Measurements from ENCODE around the gene TEX35. TPM values are rescaled to one million over a fixed set of nuclear protein-coding genes. Genes with fewer than 3 reads are reported as not detected.
"Not testable (repeated sequence)": the region's sequence is repeated elsewhere in the genome, so short reads cannot be mapped to it uniquely, and the experiment has no call there.

The TEX35 gene
- total and polyA plus RNA-seq, 11 donors: not detected

DNA sequence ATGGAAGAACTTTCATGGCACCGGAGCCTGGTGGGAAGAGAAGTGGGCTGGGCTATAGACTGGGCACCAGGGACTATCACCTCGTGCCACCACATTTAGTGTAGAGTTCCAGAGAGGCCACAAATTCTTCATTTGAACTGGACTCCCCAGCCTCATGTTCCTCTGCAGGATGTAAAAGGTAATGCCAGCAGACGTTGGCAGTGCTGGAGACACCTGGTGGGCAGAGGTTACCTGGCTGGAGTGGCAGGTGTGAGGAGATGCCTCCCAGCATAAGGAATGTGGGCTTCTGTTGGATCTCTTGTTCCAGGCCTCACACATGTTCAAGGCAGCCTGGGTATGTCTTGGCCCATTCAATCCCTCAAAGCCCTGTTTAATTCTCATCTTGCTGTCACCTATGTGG is 35.2 kb downstream of the TEX35 start:
- no peaks in the 10 kb centered on the region for H3K9me3 ChIP-seq
- intact Hi-C loops (cut with DNase I): loop anchor here in 1 of 10 donors (10.0 kb wide), 1 partner anchor 817 kb away; the partner anchor contains the start of gene AXDND1
- H3K4me3 ChIP-seq: no peak overlapping the region
- TF ChIP-seq POLR2A (IDR thresholded peaks at IDR 0.05): no peak
- TF ChIP-seq, protein P1, sequence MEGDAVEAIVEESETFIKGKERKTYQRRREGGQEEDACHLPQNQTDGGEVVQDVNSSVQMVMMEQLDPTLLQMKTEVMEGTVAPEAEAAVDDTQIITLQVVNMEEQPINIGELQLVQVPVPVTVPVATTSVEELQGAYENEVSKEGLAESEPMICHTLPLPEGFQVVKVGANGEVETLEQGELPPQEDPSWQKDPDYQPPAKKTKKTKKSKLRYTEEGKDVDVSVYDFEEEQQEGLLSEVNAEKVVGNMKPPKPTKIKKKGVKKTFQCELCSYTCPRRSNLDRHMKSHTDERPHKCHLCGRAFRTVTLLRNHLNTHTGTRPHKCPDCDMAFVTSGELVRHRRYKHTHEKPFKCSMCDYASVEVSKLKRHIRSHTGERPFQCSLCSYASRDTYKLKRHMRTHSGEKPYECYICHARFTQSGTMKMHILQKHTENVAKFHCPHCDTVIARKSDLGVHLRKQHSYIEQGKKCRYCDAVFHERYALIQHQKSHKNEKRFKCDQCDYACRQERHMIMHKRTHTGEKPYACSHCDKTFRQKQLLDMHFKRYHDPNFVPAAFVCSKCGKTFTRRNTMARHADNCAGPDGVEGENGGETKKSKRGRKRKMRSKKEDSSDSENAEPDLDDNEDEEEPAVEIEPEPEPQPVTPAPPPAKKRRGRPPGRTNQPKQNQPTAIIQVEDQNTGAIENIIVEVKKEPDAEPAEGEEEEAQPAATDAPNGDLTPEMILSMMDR (IDR thresholded peaks at IDR 0.05): no peak
- H3K36me3 ChIP-seq: peaks cover 0 to 9% (median 0%) of the 10 kb centered on the region in 9 donors
- no peak for DNase-seq
- no peak for ATAC-seq
- 92 to 100% (median 96%) methylated on average over 3 of the region's 3 CpGs for WGBS, 4 donors
- H3K4me1 ChIP-seq: peaks cover 0 to 10% (median 2%) of the 10 kb centered on the region in 12 donors
- no peaks in the 10 kb centered on the region for H3K27me3 ChIP-seq
- no peak overlapping the region for H3K27ac ChIP-seq

DNA sequence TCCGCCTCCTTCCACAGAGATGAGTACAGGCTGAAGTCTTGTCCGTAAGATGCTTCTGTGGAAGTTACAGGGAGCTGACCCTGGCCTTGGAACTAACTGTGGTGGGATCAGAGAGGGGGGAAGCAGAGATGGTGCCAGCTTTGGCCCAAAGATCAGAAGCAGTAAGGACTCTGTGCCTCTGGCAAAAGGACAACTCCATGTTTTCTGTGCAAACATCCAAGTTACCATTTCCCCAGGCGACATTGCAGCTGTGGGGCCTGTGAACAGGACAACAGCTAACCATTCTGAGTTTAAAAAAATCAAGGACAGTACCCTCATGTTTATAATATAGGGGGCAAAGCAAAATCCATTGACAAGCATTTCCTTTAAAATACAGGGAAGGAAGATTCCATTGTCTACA is 38.4 kb downstream of the TEX35 start:
- TF ChIP-seq, protein P1 (IDR thresholded peaks at IDR 0.05): no peak
- no peak for TF ChIP-seq POLR2A (IDR thresholded peaks at IDR 0.05)

DNA sequence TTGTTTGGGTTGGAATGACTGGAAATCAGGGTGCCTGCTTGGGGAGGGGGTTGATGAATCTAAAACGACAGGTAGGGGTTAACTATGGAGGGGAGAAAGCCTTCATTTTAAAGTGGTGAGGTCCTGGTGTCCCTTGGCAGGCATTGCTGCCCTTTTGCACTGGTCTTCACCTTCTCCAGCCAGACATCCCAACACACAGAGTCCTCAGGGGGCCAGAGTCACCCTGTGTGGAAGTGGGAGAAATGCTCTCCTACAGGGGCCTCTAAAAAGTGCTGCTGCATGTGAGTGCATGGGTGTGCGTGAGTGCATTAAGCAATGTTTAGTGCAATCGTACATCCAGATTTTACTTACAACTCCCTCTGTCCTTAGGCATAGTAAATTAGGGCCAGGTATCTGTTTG is 39.0 kb downstream of the TEX35 start:
- intact Hi-C loops (cut with DNase I): no loop called here
- peaks cover 0 to 12% (median 0%) of the 10 kb centered on the region in 12 donors for H3K9me3 ChIP-seq
- H3K27ac ChIP-seq: no peak overlapping the region
- no peaks in the 10 kb centered on the region for H3K4me1 ChIP-seq
- no peak for TF ChIP-seq POLR2A (IDR thresholded peaks at IDR 0.05)
- TF ChIP-seq, protein P1 (IDR thresholded peaks at IDR 0.05): no peak
- 85 to 93% (median 89%) methylated on average over 3 of the region's 3 CpGs for WGBS, 4 donors
- no peaks in the 10 kb centered on the region for H3K27me3 ChIP-seq
- ATAC-seq (no peak), DNase-seq (no peak)
- peaks cover 0 to 3% (median 0%) of the 10 kb centered on the region in 9 donors for H3K36me3 ChIP-seq
- no peak overlapping the region for H3K4me3 ChIP-seq

More for the DNA sequence above, 38.4 kb downstream of the TEX35 start:
- no peaks in the 10 kb centered on the region for H3K27me3 ChIP-seq
- no peak for ATAC-seq
- intact Hi-C loops (cut with DNase I): no loop called here
- H3K4me1 ChIP-seq: no peaks in the 10 kb centered on the region
- H3K4me3 ChIP-seq: no peak overlapping the region
- H3K9me3 ChIP-seq: peaks cover 0 to 12% (median 0%) of the 10 kb centered on the region in 12 donors
- no peak for DNase-seq
- WGBS, 4 donors: 62 to 83% (median 72%) methylated on average over 3 of the region's 3 CpGs
- no peak overlapping the region for H3K27ac ChIP-seq
- peaks cover 0 to 9% (median 0%) of the 10 kb centered on the region in 9 donors for H3K36me3 ChIP-seq

DNA sequence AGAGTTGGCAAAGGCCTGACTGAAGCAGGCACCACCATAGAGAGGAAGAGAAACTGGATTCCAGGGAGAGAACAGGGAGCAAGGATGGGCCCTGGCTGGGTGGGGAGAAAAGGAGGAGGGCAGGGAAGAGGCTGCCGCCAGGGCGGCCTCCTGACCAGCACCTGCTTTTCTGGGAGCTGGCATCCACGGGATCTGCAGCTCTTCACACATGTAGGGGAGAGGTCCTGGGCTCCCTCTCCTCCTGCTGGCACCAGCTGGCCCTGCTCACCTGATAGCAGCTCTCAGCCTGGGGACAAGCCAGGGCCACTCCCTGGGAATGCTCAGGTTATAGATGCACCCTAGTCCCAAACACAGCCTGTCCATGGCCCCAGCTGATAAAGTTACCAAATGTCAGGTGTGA is 39.9 kb downstream of the TEX35 start:
- ATAC-seq (no peak), DNase-seq (no peak)
- peaks cover 0 to 12% (median 0%) of the 10 kb centered on the region in 12 donors for H3K9me3 ChIP-seq
- intact Hi-C loops (cut with DNase I): no loop called here
- 80 to 94% (median 87%) methylated on average over 3 of the region's 3 CpGs for WGBS, 4 donors
- H3K27ac ChIP-seq: no peak overlapping the region
- no peaks in the 10 kb centered on the region for H3K4me1 ChIP-seq
- no peaks in the 10 kb centered on the region for H3K36me3 ChIP-seq
- no peaks in the 10 kb centered on the region for H3K27me3 ChIP-seq
- TF ChIP-seq POLR2A (IDR thresholded peaks at IDR 0.05): no peak
- TF ChIP-seq, protein P1 (IDR thresholded peaks at IDR 0.05): no peak
- H3K4me3 ChIP-seq: no peak overlapping the region

DNA sequence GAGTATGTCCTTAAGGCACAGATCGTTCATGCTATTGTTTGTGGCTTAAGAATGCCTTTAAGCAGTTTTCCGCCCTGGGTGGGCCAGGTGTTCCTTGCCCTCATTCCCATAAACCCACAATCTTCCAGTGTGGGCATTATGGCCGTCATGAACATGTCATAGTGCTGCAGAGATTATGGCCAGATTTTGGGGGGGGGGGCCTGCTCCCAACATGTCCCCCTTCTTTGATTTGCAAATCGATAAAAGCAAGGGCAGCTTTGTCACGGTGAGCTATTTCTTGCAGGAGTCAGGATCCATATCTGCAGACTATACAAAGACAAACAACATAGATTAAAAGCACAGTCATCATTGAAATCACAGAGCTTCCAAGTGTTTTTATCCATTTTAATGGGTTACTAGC is 41.4 kb downstream of the TEX35 start:
- H3K4me1 ChIP-seq; H3K27ac ChIP-seq; H3K27me3 ChIP-seq; H3K36me3 ChIP-seq; H3K4me3 ChIP-seq; DNase-seq; intact Hi-C loops (cut with DNase I); ATAC-seq: not testable (repeated sequence)
- WGBS, 4 donors: 96 to 98% (median 97%) methylated on average over 5 of the region's 5 CpGs
- H3K9me3 ChIP-seq: peaks cover 0 to 12% (median 0%) of the 10 kb centered on the region in 12 donors

DNA sequence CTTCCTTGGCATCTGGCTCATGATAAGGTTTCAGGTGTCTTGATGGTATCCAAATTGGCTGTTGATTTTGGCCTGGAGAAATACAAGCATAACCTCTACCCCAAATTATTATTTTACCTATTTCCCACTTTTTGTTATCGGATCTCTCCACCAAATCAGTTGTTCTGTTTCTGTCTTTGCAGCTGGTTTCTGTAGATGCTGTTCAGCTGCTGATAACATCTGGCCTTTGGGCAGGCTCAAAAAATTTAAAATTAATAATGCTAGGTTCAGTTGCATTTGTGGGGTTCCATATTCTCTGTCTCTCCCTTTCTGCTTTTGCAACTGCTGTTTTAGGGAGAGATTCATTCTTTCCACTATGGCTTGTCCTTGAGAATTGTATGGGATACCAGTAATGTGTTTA is 42.7 kb downstream of the TEX35 start:
- H3K4me1 ChIP-seq; H3K4me3 ChIP-seq; H3K27me3 ChIP-seq; H3K27ac ChIP-seq; H3K36me3 ChIP-seq; intact Hi-C loops (cut with DNase I); ATAC-seq; DNase-seq: not testable (repeated sequence)
- H3K9me3 ChIP-seq: peaks cover 0 to 12% (median 0%) of the 10 kb centered on the region in 12 donors
- WGBS, 4 donors: 90 to 100% (median 98%) methylated on average over 1 of the region's 1 CpG

DNA sequence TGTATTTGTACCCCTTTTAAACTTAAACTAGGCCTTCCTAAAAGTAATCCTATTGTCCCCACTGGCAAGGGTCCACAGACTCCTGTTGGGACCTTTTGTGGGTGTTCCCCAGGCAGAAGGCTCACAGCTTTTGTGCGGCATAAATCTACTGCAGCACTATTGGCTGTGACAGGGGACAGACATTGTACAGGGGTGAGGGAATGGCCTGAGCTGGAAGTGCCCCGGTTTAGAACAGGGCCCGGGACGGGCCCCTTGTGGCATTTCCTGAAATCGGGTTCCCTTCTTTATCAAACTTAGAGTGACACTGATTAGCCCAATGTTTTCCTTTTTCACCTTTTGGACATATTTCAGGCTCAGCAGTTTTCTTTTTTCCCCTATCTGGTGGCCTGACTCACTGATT is 45.9 kb downstream of the TEX35 start:
- ATAC-seq; H3K9me3 ChIP-seq; H3K27ac ChIP-seq; H3K36me3 ChIP-seq; H3K27me3 ChIP-seq; H3K4me3 ChIP-seq; intact Hi-C loops (cut with DNase I); H3K4me1 ChIP-seq; DNase-seq: not testable (repeated sequence)
- WGBS, 4 donors: 23 to 32% (median 24%) methylated on average over 5 of the region's 5 CpGs

Data from heart left ventricle (tissue), 16 donors.